Prostate gland (tissue), 2 donors: ENCODE data around the gene HMGB4. TPM values are rescaled to one million over a fixed set of nuclear protein-coding genes. Genes with fewer than 3 reads are reported as not detected.

ENCODE experiments used
- DNase-seq: peaks from one replicate; pipeline ENCODE4 v3.0.0-alpha.2; 2019; ENCODE audit warnings: low spot score
- H3K27ac ChIP-seq, 2 donors: fragments of 200-600 bp; sonication (generic); 2 replicates each; pipeline ENCODE4 v1.5.1; 2017 to 2019
- H3K27me3 ChIP-seq: fragments of 200-600 bp; sonication (generic); replicated peaks from 2 replicates; pipeline ENCODE4 v1.5.1; 2019; ENCODE audit not compliant: insufficient read depth
- H3K36me3 ChIP-seq, 2 donors: fragments of 200-600 bp; sonication (generic); 1 replicate in 1 of 2; 2 replicates in 1 of 2; pipeline versions ENCODE4 v1.5.1 to v1.8.1; 2017 to 2019
- H3K4me1 ChIP-seq: fragments of 200-600 bp; sonication (generic); replicated peaks from 2 replicates; pipeline ENCODE4 v1.5.1; 2019
- H3K4me3 ChIP-seq, 2 donors: fragments of 200-600 bp; sonication (generic); 2 replicates each; pipeline ENCODE4 v1.5.1; 2017 to 2019
- H3K9me3 ChIP-seq: fragments of 200-600 bp; sonication (generic); 2 replicates; pipeline ENCODE4 v1.5.1; 2017
- POLR2A ChIP-seq: fragments of 450-650 bp; IDR thresholded peaks from one replicate; pipeline ENCODE4 v1.6.1; 2016; ENCODE audit warnings: antibody characterized with exemption, mild to moderate bottlenecking
- POLR2AphosphoS5 ChIP-seq: sonication (generic); formaldehyde crosslinking; IDR thresholded peaks from one replicate; pipeline ENCODE4 v1.6.1; 2017; ENCODE audit warnings: antibody characterized with exemption
- WGBS: methylation state at CpG from one replicate; pipeline ENCODE4 v1.1.5; 2018; 5-methylcytosine and 5-hydroxymethylcytosine counted together
- intact Hi-C: fragments of 100-400 bp; cut with DNase I; formaldehyde crosslinking; loops from one replicate; pipeline ENCODE4 v1.14.2; 2022
- total RNA-seq, 2 donors: library from RNA; depleted of rRNA; stranded (reverse); fragments of >200 nt; gene quantifications; one replicate each; pipeline ENCODE4 v1.1.0, GENCODE V29; 2016
- TF ChIP-seq, protein P1 (sequence below), 4 experiments: fragments of 200-600 bp in 2 of 4; fragments of 450-650 bp in 2 of 4; sonication (generic) in 2 of 4; IDR thresholded peaks; 1 replicate in 3 of 4; 2 replicates in 1 of 4; pipeline ENCODE4 v1.5.1; 2016 to 2019; ENCODE audit warnings: antibody characterized with exemption in 4 of 4, mild to moderate bottlenecking in 2 of 4, moderate library complexity in 2 of 4

Gene HMGB4
- total RNA-seq, 2 donors from 2014 or later, result 25.1 TPM; not detected in 1

DNA sequence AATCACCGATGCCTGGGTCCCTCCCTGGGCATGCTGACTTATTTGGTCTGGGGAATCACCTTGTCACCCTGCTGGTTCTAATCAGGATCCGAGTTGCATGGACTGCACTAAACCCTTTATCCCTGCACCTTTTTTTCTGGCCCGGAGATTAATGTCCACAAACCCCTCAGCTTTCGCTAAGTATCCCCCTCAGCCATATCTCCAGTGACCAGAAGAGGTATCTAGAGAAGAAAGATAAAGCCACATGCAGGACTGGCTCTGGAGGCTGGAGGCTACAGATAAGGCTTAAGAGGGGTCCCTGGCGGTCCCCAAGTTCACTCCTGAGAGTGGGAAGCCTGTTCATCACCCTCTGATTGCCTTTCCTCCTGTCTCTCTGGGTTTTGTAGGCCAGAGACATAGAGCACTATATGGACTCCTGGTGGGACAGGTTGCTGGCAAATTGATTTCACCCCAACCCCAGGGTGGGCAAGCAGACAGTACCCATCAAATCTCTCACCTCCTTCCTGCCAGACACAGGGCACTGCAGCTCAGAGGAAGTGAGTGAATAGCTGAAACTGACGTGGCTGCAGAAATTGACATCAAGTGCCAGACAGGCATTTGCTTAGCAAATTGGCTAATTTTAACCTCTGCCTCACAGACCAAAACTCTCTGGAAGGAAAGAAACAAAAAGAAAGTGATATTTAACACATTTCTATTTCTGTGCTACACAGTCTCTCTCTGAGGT is 38.8 kb downstream of the HMGB4 start:
- DNase-seq, result no peak
- Histone ChIP-seq H3K27ac (no peak overlapping the region), H3K4me3 (no peak overlapping the region), H3K27me3 (no peaks in the 10 kb centered on the region), H3K36me3 (no peaks in the 10 kb centered on the region), H3K4me1 (peaks cover 6% of the 10 kb centered on the region), H3K9me3 (no peaks in the 10 kb centered on the region)
- TF ChIP-seq POLR2A (no peak), POLR2AphosphoS5 (no peak)
- TF ChIP-seq, protein P1, sequence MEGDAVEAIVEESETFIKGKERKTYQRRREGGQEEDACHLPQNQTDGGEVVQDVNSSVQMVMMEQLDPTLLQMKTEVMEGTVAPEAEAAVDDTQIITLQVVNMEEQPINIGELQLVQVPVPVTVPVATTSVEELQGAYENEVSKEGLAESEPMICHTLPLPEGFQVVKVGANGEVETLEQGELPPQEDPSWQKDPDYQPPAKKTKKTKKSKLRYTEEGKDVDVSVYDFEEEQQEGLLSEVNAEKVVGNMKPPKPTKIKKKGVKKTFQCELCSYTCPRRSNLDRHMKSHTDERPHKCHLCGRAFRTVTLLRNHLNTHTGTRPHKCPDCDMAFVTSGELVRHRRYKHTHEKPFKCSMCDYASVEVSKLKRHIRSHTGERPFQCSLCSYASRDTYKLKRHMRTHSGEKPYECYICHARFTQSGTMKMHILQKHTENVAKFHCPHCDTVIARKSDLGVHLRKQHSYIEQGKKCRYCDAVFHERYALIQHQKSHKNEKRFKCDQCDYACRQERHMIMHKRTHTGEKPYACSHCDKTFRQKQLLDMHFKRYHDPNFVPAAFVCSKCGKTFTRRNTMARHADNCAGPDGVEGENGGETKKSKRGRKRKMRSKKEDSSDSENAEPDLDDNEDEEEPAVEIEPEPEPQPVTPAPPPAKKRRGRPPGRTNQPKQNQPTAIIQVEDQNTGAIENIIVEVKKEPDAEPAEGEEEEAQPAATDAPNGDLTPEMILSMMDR (IDR thresholded peaks at IDR 0.05), result no peak
- WGBS, result 66% methylated on average over 6 of the region's 6 CpGs
- intact Hi-C loops, result no loop called here

DNA sequence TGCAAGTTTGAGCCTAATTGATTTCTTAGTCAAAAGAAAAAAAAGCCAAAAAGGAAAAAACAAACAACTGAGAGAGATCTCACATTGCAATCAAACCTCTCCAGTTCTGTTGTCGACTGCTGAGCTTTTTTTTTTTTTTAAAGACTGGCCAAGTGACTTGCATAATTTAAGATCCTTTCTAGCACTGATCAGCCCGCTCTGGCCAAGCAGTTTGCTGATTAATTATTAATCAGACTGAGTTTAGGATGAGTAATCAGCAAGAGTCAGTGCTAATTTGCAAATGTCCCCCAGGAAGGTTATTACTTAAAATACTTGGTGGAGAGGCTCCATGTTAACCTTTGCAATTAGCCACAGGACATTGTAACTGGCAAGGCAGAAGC is 39.3 kb downstream of the HMGB4 start:
- Histone ChIP-seq H3K36me3 (no peaks in the 10 kb centered on the region), H3K4me3 (no peak overlapping the region), H3K27me3 (no peaks in the 10 kb centered on the region), H3K27ac (no peak overlapping the region), H3K9me3 (no peaks in the 10 kb centered on the region), H3K4me1 (peaks cover 6% of the 10 kb centered on the region)
- DNase-seq, result no peak
- intact Hi-C loops, result no loop called here
- TF ChIP-seq POLR2AphosphoS5 (no peak), POLR2A (no peak)
- TF ChIP-seq, protein P1 (IDR thresholded peaks at IDR 0.05), result no peak
- 17% methylated on average over 2 of the region's 2 CpGs for WGBS

DNA sequence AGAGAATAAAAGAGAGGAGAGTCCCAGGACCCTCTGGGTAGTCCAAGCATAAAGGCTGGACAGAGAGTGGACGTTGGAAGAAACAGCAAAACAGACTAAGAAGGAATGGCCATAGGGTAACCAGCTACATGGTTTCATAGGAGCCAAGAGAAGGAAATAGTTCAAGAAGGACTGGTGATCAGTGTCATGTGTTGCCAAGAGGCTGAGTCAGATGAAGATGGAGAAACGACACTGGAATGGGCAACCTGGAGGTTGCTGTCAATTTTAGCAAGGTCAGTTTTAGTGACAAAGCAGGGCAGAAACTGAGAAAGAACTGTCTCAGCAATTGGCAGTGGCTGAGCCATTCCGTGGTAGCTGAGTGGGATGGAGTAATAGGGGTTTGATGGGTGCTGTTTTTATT is 41.4 kb downstream of the HMGB4 start:
- no peak for DNase-seq
- WGBS, result 71% methylated on average over 3 of the region's 3 CpGs
- Histone ChIP-seq H3K36me3 (no peaks in the 10 kb centered on the region), H3K9me3 (no peaks in the 10 kb centered on the region), H3K4me3 (no peak overlapping the region), H3K4me1 (peaks cover 6% of the 10 kb centered on the region), H3K27ac (no peak overlapping the region), H3K27me3 (no peaks in the 10 kb centered on the region)
- no peak for TF ChIP-seq POLR2A
- TF ChIP-seq POLR2AphosphoS5, result no peak
- TF ChIP-seq, protein P1 (IDR thresholded peaks at IDR 0.05), result no peak
- intact Hi-C loops, result no loop called here

GRCh38 chr1:33906156-33906555 is 42.3 kb downstream of the HMGB4 start:
- no peak for DNase-seq
- Histone ChIP-seq H3K27me3 (no peaks in the 10 kb centered on the region), H3K4me1 (peaks cover 6% of the 10 kb centered on the region), H3K9me3 (no peaks in the 10 kb centered on the region), H3K27ac (no peak overlapping the region), H3K36me3 (no peaks in the 10 kb centered on the region), H3K4me3 (no peak overlapping the region)
- intact Hi-C loops, result no loop called here
- 58% methylated on average over 1 of the region's 1 CpG for WGBS
- no peak for TF ChIP-seq POLR2A
- TF ChIP-seq, protein P1 (IDR thresholded peaks at IDR 0.05), result no peak
- no peak for TF ChIP-seq POLR2AphosphoS5

GRCh38 chr1:33908324-33908956 is 44.6 kb downstream of the HMGB4 start:
- 81% methylated on average over 10 of the region's 11 CpGs for WGBS
- Histone ChIP-seq H3K4me3 (no peak overlapping the region), H3K27me3 (no peaks in the 10 kb centered on the region), H3K27ac (no peak overlapping the region), H3K36me3 (no peaks in the 10 kb centered on the region), H3K9me3 (no peaks in the 10 kb centered on the region), H3K4me1 (no peaks in the 10 kb centered on the region)
- no peak for DNase-seq
- intact Hi-C loops, result no loop called here
- TF ChIP-seq POLR2A, result no peak
- TF ChIP-seq POLR2AphosphoS5, result no peak
- TF ChIP-seq, protein P1 (IDR thresholded peaks at IDR 0.05), result no peak
